ENCODE measurements around the gene LRRC28.

- TF ChIP-seq CTCF (IDR thresholded peaks at IDR 0.05) (no peak), EZH2 (IDR thresholded peaks at IDR 0.05; ENCODE audit: borderline replicate concordance, insufficient read depth, low read depth, low read length, poor library complexity, severe bottlenecking) (no peak)
These were observed 23.8 kb downstream of the LRRC28 start for GRCh38 chr15:99275061-99275460.
